HG02759 (cell line): ENCODE measurements around the gene RIPK4.
"Not testable (repeated sequence)": the region's sequence is repeated elsewhere in the genome, so short reads cannot be mapped to it uniquely, and the experiment has no call there.

ENCODE experiments used
- ATAC-seq: cut with Tn5 transposase; IDR thresholded peaks from one replicate; pipeline ENCODE4 v1.9.1; 2021; ENCODE audit warnings: mild to moderate bottlenecking, moderate library complexity; ENCODE audit not compliant: unreplicated experiment

RIPK4 gene

DNA sequence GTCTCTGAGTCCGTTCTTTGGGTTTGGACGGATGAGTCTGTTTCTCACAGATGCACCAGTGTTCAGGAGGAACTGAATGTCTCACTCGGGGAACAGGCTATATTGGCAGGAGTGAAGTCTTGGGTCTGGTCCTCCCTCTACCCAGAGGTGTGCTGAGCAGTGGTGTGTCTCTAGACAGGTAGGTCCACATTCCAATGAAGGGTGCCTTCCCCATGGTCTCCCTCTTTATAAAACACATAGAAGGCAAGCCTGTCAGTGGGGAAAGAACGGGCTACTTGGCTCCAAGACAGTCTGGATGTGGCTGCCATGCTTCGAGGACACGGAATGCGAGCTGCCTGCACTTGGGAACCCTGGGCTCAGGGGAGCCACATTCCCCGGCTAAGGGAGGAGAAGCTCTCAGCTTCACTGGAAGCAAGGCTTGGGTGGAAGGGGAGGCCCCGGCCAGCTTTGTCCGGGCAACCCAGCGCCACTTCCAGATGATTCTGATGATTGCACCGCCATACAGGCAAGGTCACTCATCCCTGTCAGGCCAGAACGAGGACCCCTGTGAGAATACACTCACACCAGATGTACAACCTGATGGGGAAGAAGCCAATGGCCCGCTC, 29.7 kb upstream of the RIPK4 start:
- no peak for ATAC-seq

GRCh38 chr21:41795726-41796125, 28.9 kb upstream of the RIPK4 start:
- ATAC-seq = no peak

DNA sequence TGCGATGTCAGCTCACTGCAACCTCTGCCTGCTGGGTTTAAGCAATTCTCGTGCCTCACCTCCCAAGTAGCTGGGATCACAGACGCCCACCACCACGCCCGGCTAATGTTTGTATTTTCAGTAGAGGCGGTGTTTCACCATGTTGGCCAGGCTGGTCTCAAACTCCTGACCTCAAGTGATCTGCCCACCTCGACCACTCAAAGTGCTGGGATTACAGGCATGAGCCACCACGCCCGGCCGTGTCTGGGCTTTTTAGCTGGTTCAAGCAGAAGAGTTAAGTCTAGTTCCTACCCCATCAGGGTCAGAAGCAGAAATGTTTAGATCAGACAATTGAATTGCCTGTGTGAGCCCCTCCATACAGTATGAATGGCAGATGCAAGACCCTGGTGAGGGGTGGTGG, 27.7 kb upstream of the RIPK4 start:
- no peak for ATAC-seq

- no peak for ATAC-seq
Observed at GRCh38 chr21:41792711-41793110, 25.9 kb upstream of the RIPK4 start.

DNA sequence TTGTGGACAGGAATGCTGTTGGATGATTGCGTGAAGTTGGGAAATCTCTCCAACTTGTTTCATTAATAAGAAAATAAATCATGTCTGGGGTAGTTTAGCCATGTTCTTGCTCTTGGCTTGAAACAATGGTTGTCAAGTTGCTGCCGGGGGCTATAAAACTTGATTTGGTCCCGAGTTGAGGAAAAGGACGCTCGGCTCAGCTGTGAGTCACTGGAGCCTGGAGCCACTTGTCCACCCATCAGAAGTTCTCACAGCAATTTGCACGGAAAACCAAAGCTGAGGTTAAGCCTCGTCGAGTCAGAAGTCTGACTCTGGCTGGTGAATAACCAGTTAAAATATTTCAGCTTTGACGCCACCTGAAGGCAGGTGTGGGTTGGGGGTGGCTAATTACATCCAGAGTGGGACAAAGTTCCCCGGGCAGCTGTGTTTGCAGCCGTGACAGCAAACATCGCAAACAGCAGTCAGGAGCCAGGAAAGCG, 19.7 kb upstream of the RIPK4 start:
- no peak for ATAC-seq

DNA sequence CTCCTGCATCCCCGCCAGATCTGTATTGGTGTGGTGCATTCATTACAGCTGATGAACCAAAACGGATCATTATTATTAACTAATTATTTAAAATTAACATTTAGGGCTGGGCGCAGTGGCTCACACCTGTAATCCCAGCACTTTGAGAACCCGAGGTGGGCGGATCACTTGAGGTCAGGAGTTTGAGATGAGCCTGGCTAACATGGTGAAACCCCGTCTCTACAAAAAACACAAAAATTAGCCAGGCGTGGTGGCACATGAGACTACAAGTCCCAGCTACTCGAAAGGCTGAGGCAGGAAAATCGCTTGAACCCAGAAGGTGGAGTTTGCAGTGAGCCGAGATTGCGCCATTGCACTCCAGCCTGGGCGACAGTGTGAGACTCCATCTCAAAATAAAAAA, 18.4 kb upstream of the RIPK4 start:
- not testable (repeated sequence) for ATAC-seq

- ATAC-seq = no peak
Observed at GRCh38 chr21:41784456-41785102, 17.7 kb upstream of the RIPK4 start.

DNA sequence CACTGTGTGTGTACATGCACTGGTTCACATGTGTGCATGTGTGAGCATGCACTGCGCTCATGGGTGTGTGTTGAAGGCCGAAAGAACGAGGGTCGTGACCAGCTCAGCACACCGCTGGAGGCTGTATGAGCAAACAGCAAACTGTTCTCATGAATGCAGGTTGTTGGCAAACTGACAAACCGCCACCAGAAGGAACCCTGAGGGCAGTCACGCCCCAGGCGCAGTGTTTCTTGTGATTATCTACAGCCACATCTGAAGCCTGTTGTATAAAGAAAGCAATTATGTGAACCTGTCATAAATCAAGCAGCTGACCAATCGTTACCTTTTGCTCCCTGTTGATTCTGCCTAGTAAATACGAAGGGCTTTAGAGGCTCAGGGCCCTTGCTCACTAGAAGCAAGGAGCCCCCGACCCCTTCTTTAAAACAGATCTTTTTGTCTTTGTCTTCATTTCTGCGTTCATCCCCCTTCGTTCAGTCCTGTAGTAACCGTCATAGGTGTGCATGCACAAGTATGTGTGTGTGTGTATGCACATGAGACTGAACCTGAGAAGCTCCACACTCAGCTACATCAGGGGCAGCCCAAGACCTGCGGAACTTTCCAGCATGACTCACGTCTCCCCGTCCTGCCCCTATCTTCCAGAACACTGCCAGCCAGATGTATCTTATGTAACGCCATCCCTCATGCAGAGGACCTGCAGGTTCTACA, 16.8 kb upstream of the RIPK4 start:
- no peak for ATAC-seq

- no peak for ATAC-seq
Observed at GRCh38 chr21:41781050-41781410, 14.2 kb upstream of the RIPK4 start.

- ATAC-seq = no peak
Observed at GRCh38 chr21:41780337-41781049, 13.6 kb upstream of the RIPK4 start.

DNA sequence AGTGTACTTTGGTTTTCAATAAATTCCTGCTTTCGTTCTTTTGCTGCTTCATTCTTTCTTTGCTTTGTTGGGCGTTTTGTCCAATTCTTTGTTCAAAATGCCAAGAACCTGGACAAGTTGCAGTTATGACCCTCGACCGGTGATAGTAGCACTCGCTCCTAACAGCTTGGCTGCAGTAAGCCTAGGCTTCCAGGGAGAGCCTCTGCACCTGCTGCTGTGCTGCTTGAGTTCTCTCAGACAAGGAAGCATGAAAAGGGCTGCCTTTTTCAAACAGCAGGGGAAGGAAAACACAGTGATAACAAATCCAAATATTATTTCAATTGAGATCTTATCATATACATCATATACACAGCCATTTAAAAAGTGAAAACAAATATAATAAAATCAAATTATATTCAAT, 12.8 kb upstream of the RIPK4 start:
- no peak for ATAC-seq

DNA sequence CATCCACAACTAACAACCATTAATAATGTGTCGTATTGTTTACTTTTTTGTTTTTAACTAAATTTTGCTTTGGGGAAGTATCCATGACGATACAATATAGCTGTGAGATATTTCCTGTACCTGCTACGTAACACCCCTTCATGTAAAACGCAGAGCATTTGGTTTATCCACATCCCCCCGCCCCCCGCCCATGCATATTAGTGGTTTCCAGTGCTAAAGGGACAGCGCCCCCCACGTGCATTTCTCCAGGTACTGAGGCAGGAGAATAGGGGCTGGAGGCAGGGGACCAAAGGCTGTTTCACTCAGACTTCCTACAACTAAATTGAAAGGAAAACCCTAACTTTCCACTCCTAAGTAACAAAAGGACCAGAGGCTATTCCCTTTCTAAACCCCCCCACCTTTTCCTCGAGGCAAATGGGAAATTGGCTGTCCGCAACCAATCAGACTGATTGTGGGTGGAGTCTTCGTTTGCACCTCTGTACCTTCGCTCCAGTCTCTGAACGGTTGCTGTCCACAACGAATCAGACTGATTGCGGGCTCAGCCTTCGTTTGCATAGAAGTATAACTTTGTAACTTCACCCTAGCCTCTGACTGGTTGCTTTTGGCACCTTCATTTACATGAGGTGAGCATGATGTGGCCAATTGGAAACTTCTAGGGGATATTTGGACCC, 12.2 kb upstream of the RIPK4 start:
- no peak for ATAC-seq

GRCh38 chr21:41777951-41778815, 11.3 kb upstream of the RIPK4 start:
- ATAC-seq = no peak

GRCh38 chr21:41776778-41777177, 9.9 kb upstream of the RIPK4 start:
- ATAC-seq = no peak

- no peak for ATAC-seq
Observed at GRCh38 chr21:41775149-41775472, 8.3 kb upstream of the RIPK4 start.

DNA sequence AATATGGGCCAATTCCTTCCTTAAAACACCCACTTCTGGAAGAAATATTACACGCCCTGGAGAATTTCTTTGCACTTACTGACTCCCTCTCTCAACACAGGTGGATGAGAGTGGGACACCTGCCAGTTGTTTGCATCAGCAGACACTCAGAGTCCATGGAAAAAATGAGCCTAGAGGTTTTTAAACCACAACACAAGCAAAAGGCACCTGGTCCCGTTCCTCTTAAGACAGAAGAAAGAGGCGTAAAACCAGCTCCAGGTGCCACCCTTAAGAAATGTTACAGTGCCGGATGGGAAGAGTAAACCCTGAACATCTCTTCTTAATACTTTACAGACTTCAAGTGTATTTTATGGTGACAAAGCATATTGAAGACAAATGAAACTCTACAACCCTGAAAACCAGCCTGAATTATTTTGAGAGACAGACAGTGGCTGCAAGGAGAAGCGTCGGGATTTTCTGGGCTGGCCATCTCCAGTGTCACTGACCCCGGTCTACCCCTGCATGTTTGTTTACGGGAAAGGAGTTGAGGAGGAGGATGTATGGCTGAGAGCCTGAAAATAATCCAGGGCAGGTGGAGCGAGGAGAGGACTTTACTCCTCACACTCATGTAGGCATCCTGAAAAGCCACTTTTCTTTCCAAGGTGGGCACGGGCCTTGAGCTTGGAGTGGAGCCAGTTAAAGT, 7.8 kb upstream of the RIPK4 start:
- ATAC-seq = no peak

DNA sequence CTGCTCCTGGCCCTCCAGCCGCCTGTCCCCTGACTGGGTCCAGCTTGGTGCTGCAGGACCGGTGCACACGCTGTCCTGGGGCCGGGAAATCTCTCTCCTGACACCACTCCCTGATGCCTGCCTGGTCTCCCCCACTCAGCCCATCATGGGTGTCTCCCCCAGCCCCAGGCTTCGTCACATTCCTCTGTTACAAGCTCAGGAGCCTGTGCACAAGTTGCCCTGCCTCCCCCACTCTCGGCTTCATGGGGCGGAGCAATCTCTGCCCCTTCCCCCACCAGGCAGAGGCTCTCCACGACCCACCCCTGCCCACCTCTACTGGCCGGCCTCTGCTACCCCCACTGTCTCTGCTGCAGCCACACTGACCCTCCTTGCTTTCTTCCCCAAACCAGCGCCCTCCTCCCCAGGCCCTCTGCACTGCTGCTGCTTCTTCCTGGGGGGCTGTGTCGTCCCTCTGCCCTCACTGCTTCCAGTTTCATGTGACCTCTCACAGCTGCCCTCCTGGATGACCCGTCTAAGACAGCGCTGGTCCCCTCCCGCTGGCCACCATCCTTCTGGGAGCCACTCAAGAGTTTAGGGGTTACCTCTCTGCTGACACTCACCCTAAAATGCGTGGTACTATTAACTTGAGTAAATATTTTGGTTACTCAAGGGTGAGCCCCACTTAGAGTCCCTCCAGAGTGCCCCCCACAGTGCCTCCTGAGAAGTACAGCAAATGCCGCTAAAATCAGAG, 5.7 kb upstream of the RIPK4 start:
- ATAC-seq = no peak

DNA sequence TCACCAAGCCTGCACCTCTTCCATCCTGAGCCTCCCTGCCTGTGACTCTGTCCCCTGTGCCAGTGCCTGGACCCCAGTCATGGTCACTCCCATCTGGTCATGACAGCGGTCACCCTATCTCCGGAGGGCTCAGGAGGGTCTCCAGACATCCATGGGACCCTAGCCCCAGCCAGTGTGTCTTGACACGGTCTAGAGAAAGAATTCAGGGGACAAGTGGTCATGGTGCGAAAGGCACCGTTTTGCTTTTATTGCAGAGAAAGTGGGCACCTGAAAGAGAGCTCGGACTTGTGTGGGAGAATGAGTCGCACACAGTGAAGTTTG, 4.7 kb upstream of the RIPK4 start:
- ATAC-seq = no peak

GRCh38 chr21:41770901-41771624, 4.2 kb upstream of the RIPK4 start:
- no peak for ATAC-seq
